CD14-positive monocyte (primary cell): Measurements from ENCODE around the gene C19orf67. TPM values are rescaled to one million over a fixed set of nuclear protein-coding genes. Genes with fewer than 3 reads are reported as not detected.
"Not testable (repeated sequence)": the region's sequence is repeated elsewhere in the genome, so short reads cannot be mapped to it uniquely, and the experiment has no call there.

Experiments used
- DNase-seq, 3 donors: peaks; one replicate each; pipeline ENCODE4 v3.0.0-alpha.2; 2011 to 2022
- H2AFZ ChIP-seq: 2 replicates; pipeline ENCODE4 v1.6.0; 2012; ENCODE audit warnings: mild to moderate bottlenecking, low read depth, low read length, inconsistent platforms; ENCODE audit not compliant: insufficient read depth, poor library complexity, severe bottlenecking
- H3K27ac ChIP-seq, 2 donors: 1 replicate in 1 of 2; 2 replicates in 1 of 2; pipeline ENCODE4 v1.5.1; 2012 to 2013; ENCODE audit warnings: low read length in 2 of 2, control low read depth in 1 of 2, inconsistent platforms in 1 of 2, low read depth in 1 of 2, mild to moderate bottlenecking in 1 of 2
- H3K27me3 ChIP-seq, 2 donors: one replicate each; pipeline versions ENCODE4 v1.6.0 to v1.6.1; 2011 to 2013; ENCODE audit warnings: low read length in 2 of 2; ENCODE audit not compliant: control insufficient read depth in 2 of 2, insufficient read depth in 2 of 2
- H3K36me3 ChIP-seq, 2 donors: replicated peaks in 1 of 2; 1 replicate in 1 of 2; 2 replicates in 1 of 2; pipeline versions ENCODE4 v1.5.1 to v1.6.1; 2012 to 2013; ENCODE audit warnings: low read length in 2 of 2, control low read depth in 1 of 2, inconsistent platforms in 1 of 2, mild to moderate bottlenecking in 1 of 2; ENCODE audit not compliant: insufficient read depth in 2 of 2, control insufficient read depth in 1 of 2
- H3K4me1 ChIP-seq, 2 donors: 1 replicate in 1 of 2; 2 replicates in 1 of 2; pipeline versions ENCODE4 v1.5.1 to v1.6.1; 2012 to 2013; ENCODE audit warnings: low read length in 2 of 2, control low read depth in 1 of 2, inconsistent platforms in 1 of 2, mild to moderate bottlenecking in 1 of 2, moderate library complexity in 1 of 2; ENCODE audit not compliant: insufficient read depth in 2 of 2, control insufficient read depth in 1 of 2
- H3K4me2 ChIP-seq: replicated peaks from 2 replicates; pipeline ENCODE3; 2012; ENCODE audit warnings: low read length, moderate library complexity, mild to moderate bottlenecking; ENCODE audit not compliant: poor library complexity, severe bottlenecking; ENCODE audit errors: extremely low read depth
- H3K4me3 ChIP-seq, 3 experiments: fragments of 200-600 bp in 1 of 3; sonication (generic) in 1 of 3; replicated peaks in 1 of 3; 1 replicate in 2 of 3; 2 replicates in 1 of 3; pipeline ENCODE4 v1.5.1; 2011 to 2013; ENCODE audit warnings: low read length in 3 of 3, mild to moderate bottlenecking in 3 of 3, control low read depth in 2 of 3, low read depth in 2 of 3, inconsistent platforms in 1 of 3, moderate library complexity in 1 of 3
- H3K79me2 ChIP-seq: 2 replicates; pipeline ENCODE4 v1.6.0; 2012; ENCODE audit warnings: mild to moderate bottlenecking, control low read depth, inconsistent platforms, low read length, moderate library complexity; ENCODE audit not compliant: insufficient read depth
- H3K9ac ChIP-seq: 2 replicates; pipeline ENCODE4 v1.6.0; 2017; ENCODE audit warnings: low read length, mild to moderate bottlenecking; ENCODE audit not compliant: insufficient read depth, poor library complexity, severe bottlenecking
- H3K9me3 ChIP-seq, 2 donors: replicated peaks in 1 of 2; 1 replicate in 1 of 2; 2 replicates in 1 of 2; pipeline versions ENCODE4 v1.5.1 to v1.6.1; 2012 to 2013; ENCODE audit warnings: low read length in 2 of 2, control low read depth in 1 of 2; ENCODE audit not compliant: control insufficient read depth in 1 of 2, insufficient read depth in 1 of 2
- H4K20me1 ChIP-seq: 2 replicates; pipeline ENCODE4 v1.6.0; 2012; ENCODE audit warnings: mild to moderate bottlenecking, low read length, control low read depth, moderate library complexity; ENCODE audit not compliant: insufficient read depth
- H3K27ac Mint-ChIP-seq, 7 donors: one replicate each; pipeline ENCODE4 v1.8.0; 2020; ENCODE audit warnings: mild to moderate bottlenecking in 7 of 7, mixed read lengths in 7 of 7, moderate library complexity in 6 of 7, inconsistent platforms in 2 of 7
- H3K27me3 Mint-ChIP-seq, 3 donors: one replicate each; pipeline ENCODE4 v1.8.0; 2021 to 2022; ENCODE audit warnings: low read depth in 3 of 3, mild to moderate bottlenecking in 3 of 3, mixed read lengths in 3 of 3, moderate library complexity in 3 of 3, inconsistent platforms in 1 of 3
- H3K36me3 Mint-ChIP-seq, 2 donors: one replicate each; pipeline ENCODE4 v1.8.0; 2020; ENCODE audit warnings: mixed read lengths in 2 of 2, inconsistent platforms in 1 of 2, mild to moderate bottlenecking in 1 of 2
- H3K4me1 Mint-ChIP-seq: one replicate; pipeline ENCODE4 v1.8.0; 2020; ENCODE audit warnings: mild to moderate bottlenecking, mixed read lengths
- H3K4me3 Mint-ChIP-seq, 2 donors: one replicate each; pipeline ENCODE4 v1.8.0; 2020; ENCODE audit warnings: mild to moderate bottlenecking in 2 of 2, mixed read lengths in 2 of 2, moderate library complexity in 1 of 2
- H3K9me3 Mint-ChIP-seq, 7 donors: one replicate each; pipeline ENCODE4 v1.8.0; 2020 to 2022; ENCODE audit warnings: mixed read lengths in 7 of 7, mild to moderate bottlenecking in 6 of 7, moderate library complexity in 6 of 7, inconsistent platforms in 2 of 7
- CTCF ChIP-seq: fragments of 200-600 bp; IDR thresholded peaks from one replicate; pipeline ENCODE4 v1.8.0; 2022; ENCODE audit warnings: antibody characterized with exemption, mild to moderate bottlenecking
- WGBS: methylation state at CpG from one replicate; pipeline ENCODE4 v1.1.5; 2013; ENCODE audit warnings: missing lambda C conversion rate; ENCODE audit not compliant: insufficient coverage; 5-methylcytosine and 5-hydroxymethylcytosine counted together
- intact Hi-C, 2 donors: fragments of 100-400 bp; cut with micrococcal nuclease; formaldehyde crosslinking; loops; one replicate each; pipeline versions ENCODE4 v1.15.0 to v1.15.1; 2023
- polyA plus RNA-seq, 3 donors: library from polyadenylated mRNA; depleted of rRNA in 1 of 3; unstranded in 2 of 3; stranded (reverse) in 1 of 3; fragments of 300-500 nt in 2 of 3; fragments of >200 nt in 1 of 3; fragmentation: Illumina TruSeq in 2 of 3; gene quantifications; 1 replicate in 2 of 3; 2 replicates in 1 of 3; pipeline ENCODE4 v1.2.3, GENCODE V29; 2012 to 2021

The C19orf67 gene
- polyA plus RNA-seq, 3 donors: not detected

- intact Hi-C loops: no loop called here
- Histone ChIP-seq H3K4me1 (peaks cover 13 to 15% of the 10 kb centered on the region in 2 donors), H2AFZ (no peak overlapping the region), H3K9ac (no peak overlapping the region), H3K27me3 (no peaks in the 10 kb centered on the region), H3K4me3 (no peak overlapping the region), H3K9me3 (no peaks in the 10 kb centered on the region), H3K36me3 (peaks cover 39 to 45% of the 10 kb centered on the region in 2 donors), H3K4me2 (no peak overlapping the region), H3K79me2 (peaks cover 32% of the 10 kb centered on the region), H3K27ac (no peak overlapping the region), H4K20me1 (no peaks in the 10 kb centered on the region)
- TF ChIP-seq CTCF: no peak
- Mint-ChIP-seq H3K27me3 (peaks cover 0 to 3% (median 0%) of the 10 kb centered on the region in 3 donors), H3K9me3 (peaks cover 0 to 1% (median 0%) of the 10 kb centered on the region in 7 donors), H3K36me3 (peaks cover 46 to 61% of the 10 kb centered on the region in 2 donors), H3K4me1 (peaks cover 15% of the 10 kb centered on the region), H3K4me3 (no peak overlapping the region), H3K27ac (no peak overlapping the region)
- 96% methylated on average over 5 of the region's 7 CpGs for whole genome bisulfite sequencing
- no peak for DNase-seq
Observed at GRCh38 chr19:14035706-14036105, 49.9 kb downstream of the C19orf67 start.

- H3K9ac ChIP-seq, H3K4me3 Mint-ChIP-seq, H3K27me3 ChIP-seq, intact Hi-C loops, H3K27ac Mint-ChIP-seq, H4K20me1 ChIP-seq, H2AFZ ChIP-seq, H3K4me3 ChIP-seq, H3K9me3 Mint-ChIP-seq, H3K4me2 ChIP-seq, DNase-seq, H3K9me3 ChIP-seq, H3K27me3 Mint-ChIP-seq, H3K27ac ChIP-seq: not testable (repeated sequence)
- H3K4me1 ChIP-seq: peaks cover 18 to 20% of the 10 kb centered on the region in 2 donors
- Mint-ChIP-seq H3K4me1 (peaks cover 19% of the 10 kb centered on the region), H3K36me3 (peaks cover 42 to 55% of the 10 kb centered on the region in 2 donors)
- WGBS: 98% methylated on average over 5 of the region's 12 CpGs
- peaks cover 35 to 39% of the 10 kb centered on the region in 2 donors for H3K36me3 ChIP-seq
- H3K79me2 ChIP-seq: peaks cover 37% of the 10 kb centered on the region
Observed at GRCh38 chr19:14035159-14035558, 50.4 kb downstream of the C19orf67 start.
